HepG2 (cell line): ENCODE results near the gene LRRTM3.

ENCODE experiments used
- CBFB ChIP-seq: sonication (generic); formaldehyde crosslinking; IDR thresholded peaks from 2 replicates; pipeline ENCODE4 v1.4.0; 2020; ENCODE audit warnings: missing genetic modification reagents
- FOXA3 ChIP-seq: IDR thresholded peaks from 2 replicates; pipeline ENCODE4 v1.6.1; 2016; ENCODE audit warnings: missing genetic modification reagents, missing compliant biosample characterization
- HNF4A ChIP-seq: sonication (generic); formaldehyde crosslinking; IDR thresholded peaks from 2 replicates; pipeline ENCODE4 v1.4.0; 2020; ENCODE audit warnings: missing genetic modification reagents
- KLF12 ChIP-seq: sonication (generic); formaldehyde crosslinking; IDR thresholded peaks from 2 replicates; pipeline ENCODE4 v1.4.0; 2020; ENCODE audit warnings: missing genetic modification reagents, borderline replicate concordance
- MIER2 ChIP-seq: IDR thresholded peaks from 2 replicates; pipeline ENCODE4 v1.6.1; 2016; ENCODE audit warnings: missing biosample characterization, missing genetic modification reagents
- PAWR ChIP-seq: sonication (generic); formaldehyde crosslinking; IDR thresholded peaks from 2 replicates; pipeline ENCODE4 v1.4.0; 2020; ENCODE audit warnings: missing genetic modification reagents, mild to moderate bottlenecking, borderline replicate concordance
- SUZ12 ChIP-seq: fragments of 150-350 bp; IDR thresholded peaks from 2 replicates; pipeline ENCODE4 v1.6.1; 2014; ENCODE audit warnings: low read depth, low read length
- ZFP37 ChIP-seq: sonication (generic); formaldehyde crosslinking; IDR thresholded peaks from 2 replicates; pipeline ENCODE4 v1.4.0; 2020; ENCODE audit warnings: missing genetic modification reagents, borderline replicate concordance
- ZNF614 ChIP-seq: IDR thresholded peaks from 2 replicates; pipeline ENCODE4 v1.6.1; 2018; ENCODE audit warnings: missing biosample characterization, missing genetic modification reagents, inconsistent platforms, borderline replicate concordance
- ZNF768 ChIP-seq: sonication (generic); formaldehyde crosslinking; IDR thresholded peaks from 2 replicates; pipeline ENCODE4 v1.4.0; 2020; ENCODE audit warnings: missing genetic modification reagents
- ZNF792 ChIP-seq: IDR thresholded peaks from 2 replicates; pipeline ENCODE4 v1.6.1; 2016
- TF ChIP-seq, protein P1 (sequence below): sonication (generic); formaldehyde crosslinking; IDR thresholded peaks from 2 replicates; pipeline ENCODE4 v1.5.0; 2020; ENCODE audit warnings: mild to moderate bottlenecking, missing genetic modification reagents, moderate library complexity
- TF ChIP-seq, protein P2 (sequence below): sonication (generic); formaldehyde crosslinking; IDR thresholded peaks from 2 replicates; pipeline ENCODE4 v1.4.0; 2020; ENCODE audit warnings: missing genetic modification reagents, mild to moderate bottlenecking, borderline replicate concordance

DNA sequence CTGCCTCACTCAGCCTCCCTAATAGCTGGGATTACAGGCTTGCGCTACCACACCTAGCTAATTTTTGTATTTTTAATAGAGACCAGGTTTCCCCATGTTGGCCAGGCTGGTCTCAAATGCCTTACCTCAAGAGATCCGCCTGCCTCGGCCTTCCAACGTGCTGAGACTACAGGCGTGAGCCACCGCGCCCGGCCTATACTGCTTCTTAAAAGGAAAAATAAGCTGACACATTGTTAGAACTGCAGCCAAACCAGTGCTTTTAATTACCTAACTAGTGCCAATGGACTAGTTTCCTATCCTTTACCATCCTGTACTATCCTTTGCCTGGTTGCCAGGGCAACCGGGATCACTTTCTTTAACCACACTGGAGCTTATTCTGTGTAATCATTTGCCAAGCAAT is 108.0 kb downstream of the LRRTM3 start:
- TF ChIP-seq, protein P1, sequence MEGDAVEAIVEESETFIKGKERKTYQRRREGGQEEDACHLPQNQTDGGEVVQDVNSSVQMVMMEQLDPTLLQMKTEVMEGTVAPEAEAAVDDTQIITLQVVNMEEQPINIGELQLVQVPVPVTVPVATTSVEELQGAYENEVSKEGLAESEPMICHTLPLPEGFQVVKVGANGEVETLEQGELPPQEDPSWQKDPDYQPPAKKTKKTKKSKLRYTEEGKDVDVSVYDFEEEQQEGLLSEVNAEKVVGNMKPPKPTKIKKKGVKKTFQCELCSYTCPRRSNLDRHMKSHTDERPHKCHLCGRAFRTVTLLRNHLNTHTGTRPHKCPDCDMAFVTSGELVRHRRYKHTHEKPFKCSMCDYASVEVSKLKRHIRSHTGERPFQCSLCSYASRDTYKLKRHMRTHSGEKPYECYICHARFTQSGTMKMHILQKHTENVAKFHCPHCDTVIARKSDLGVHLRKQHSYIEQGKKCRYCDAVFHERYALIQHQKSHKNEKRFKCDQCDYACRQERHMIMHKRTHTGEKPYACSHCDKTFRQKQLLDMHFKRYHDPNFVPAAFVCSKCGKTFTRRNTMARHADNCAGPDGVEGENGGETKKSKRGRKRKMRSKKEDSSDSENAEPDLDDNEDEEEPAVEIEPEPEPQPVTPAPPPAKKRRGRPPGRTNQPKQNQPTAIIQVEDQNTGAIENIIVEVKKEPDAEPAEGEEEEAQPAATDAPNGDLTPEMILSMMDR (CRISPR knock-in tag) = no peak
- TF ChIP-seq MIER2 (CRISPR knock-in tag) (no peak), FOXA3 (CRISPR knock-in tag) (no peak), KLF12 (no peak), ZFP37 (no peak), PAWR (CRISPR knock-in tag) (no peak), SUZ12 (no peak), ZNF614 (CRISPR knock-in tag) (no peak), CBFB (CRISPR knock-in tag) (no peak), ZNF792 (CRISPR knock-in tag) (no peak), ZNF768 (no peak), HNF4A (CRISPR knock-in tag) (no peak)
- TF ChIP-seq, protein P2, sequence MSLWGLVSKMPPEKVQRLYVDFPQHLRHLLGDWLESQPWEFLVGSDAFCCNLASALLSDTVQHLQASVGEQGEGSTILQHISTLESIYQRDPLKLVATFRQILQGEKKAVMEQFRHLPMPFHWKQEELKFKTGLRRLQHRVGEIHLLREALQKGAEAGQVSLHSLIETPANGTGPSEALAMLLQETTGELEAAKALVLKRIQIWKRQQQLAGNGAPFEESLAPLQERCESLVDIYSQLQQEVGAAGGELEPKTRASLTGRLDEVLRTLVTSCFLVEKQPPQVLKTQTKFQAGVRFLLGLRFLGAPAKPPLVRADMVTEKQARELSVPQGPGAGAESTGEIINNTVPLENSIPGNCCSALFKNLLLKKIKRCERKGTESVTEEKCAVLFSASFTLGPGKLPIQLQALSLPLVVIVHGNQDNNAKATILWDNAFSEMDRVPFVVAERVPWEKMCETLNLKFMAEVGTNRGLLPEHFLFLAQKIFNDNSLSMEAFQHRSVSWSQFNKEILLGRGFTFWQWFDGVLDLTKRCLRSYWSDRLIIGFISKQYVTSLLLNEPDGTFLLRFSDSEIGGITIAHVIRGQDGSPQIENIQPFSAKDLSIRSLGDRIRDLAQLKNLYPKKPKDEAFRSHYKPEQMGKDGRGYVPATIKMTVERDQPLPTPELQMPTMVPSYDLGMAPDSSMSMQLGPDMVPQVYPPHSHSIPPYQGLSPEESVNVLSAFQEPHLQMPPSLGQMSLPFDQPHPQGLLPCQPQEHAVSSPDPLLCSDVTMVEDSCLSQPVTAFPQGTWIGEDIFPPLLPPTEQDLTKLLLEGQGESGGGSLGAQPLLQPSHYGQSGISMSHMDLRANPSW (CRISPR knock-in tag) = no peak
